WI38 (cell line): ENCODE data around the gene USP5.

Source experiments
- H3K4me3 ChIP-seq: 2 replicates; pipeline ENCODE4 v1.5.1; 2011; ENCODE audit warnings: low read depth, mild to moderate bottlenecking, control low read depth, low read length
- CTCF ChIP-seq: IDR thresholded peaks from 2 replicates; pipeline ENCODE4 v1.5.1; 2012; ENCODE audit warnings: low read depth, mild to moderate bottlenecking, control low read depth, low read length

The USP5 gene

DNA sequence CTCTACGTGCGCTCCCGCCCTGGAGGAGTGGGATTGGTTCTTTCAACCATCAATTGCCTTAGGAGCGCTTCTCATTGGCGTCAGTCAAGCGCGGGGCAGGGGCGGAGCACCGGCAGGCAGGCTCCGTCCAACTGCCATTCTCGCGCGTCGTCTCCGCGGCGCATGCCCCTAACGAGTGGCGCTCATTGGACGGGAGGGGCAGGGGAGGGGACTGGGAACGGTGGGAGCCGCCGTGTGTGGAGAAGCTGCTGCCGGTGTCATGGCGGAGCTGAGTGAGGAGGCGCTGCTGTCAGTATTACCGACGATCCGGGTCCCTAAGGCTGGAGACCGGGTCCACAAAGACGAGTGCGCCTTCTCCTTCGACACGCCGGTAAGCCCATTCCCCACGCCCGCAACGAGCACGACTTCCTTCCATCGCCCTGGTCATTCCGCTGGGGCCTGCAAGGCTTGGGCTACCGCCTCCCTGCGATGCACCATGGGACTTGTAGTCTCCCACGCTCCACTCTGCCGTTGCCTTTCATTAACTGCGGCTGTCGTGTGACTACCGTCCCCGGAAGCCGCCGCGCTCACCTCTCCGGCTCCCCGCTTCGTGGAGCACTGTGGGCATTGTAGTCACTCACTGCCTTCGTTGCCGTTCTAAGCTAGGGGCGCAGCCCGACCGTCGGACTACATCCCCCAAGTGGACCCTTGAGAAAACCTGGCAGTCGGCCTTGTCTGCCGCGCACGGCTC, at the start of gene USP5:
TSS of gene USP5 (plus strand) at position 230 of the 730 bp plus-strand sequence. CDS start at position 260, 30 bp downstream.
- H3K4me3 ChIP-seq, result peak within 1 kb of the TSS; percentile 65
- TF ChIP-seq CTCF, result no peak

DNA sequence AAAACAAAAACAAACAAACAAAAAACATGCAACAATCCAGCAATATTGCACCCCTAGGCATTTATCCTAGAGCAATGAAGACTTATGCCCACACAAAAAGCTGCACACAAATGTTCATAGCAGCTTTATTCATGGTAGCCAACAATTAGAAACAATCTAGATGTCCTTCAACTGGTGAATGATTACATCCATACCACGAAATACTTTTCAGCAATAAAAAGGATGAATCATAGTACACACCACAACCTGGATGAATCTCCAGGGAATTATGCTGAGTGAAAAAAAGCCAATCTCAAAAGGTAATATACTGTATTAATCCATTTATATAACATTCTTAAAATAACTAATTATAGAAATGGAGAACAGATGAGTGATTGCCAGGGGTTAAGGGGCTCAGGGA, 44.8 kb upstream of the USP5 start:
- no peak for TF ChIP-seq CTCF
- no peak overlapping the region for H3K4me3 ChIP-seq

DNA sequence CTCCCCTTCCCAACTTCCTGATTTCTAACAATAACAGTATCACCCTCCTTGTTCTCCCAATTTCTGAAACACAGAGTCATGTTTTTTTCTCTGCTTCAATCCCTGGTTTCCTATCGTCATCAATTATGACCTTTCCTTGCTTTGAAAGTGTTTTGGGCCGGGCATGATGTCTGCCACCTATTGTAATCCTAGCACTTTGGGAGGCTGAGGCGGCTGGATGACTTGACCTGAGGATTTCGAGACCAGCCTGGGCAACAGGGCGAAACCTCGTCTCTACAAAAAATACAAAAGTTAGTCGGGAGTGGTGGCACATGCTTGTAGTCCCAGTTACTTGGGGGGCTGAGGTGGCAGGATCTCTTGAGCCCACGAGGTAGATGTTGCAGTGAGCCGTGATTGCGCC, 42.9 kb upstream of the USP5 start:
- TF ChIP-seq CTCF, result no peak
- no peak overlapping the region for H3K4me3 ChIP-seq

- no peak for TF ChIP-seq CTCF
- no peak overlapping the region for H3K4me3 ChIP-seq
These were observed 41.2 kb upstream of the USP5 start for GRCh38 chr12:6810758-6811157.

- TF ChIP-seq CTCF, result no peak
- H3K4me3 ChIP-seq, result no peak overlapping the region
These were observed 38.6 kb upstream of the USP5 start for GRCh38 chr12:6813363-6813762.

- H3K4me3 ChIP-seq, result no peak overlapping the region
- no peak for TF ChIP-seq CTCF
These were observed 35.4 kb upstream of the USP5 start for GRCh38 chr12:6816598-6816997.

DNA sequence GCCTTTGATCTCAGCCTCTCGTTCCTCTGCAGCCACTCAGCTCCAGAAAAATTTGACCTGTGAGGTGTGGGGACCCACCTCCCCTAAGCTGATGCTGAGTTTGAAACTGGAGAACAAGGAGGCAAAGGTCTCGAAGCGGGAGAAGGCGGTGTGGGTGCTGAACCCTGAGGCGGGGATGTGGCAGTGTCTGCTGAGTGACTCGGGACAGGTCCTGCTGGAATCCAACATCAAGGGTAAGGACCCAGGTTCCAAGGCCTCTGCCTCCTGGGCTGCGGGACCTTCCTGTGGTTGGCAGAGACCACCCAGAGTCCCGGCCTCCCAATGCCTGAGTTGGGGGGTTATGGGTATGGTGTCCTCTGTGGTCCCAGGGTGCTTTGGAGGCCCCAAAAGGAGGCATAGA, 34.9 kb upstream of the USP5 start:
- H3K4me3 ChIP-seq, result no peak overlapping the region
- no peak for TF ChIP-seq CTCF
